Eye (tissue), 1 donor: ENCODE measurements around the gene RXRA.
A peak's percentile ranks its signal among the peaks of the same experiment; 100 is the strongest.

Experiments used
- DNase-seq: peaks from one replicate; pipeline ENCODE4 v3.0.0-alpha.2; 2015

Gene RXRA

GRCh38 chr9:134404376-134405358 lies 78.4 kb downstream of the RXRA start:
- DNase-seq, result no peak

DNA sequence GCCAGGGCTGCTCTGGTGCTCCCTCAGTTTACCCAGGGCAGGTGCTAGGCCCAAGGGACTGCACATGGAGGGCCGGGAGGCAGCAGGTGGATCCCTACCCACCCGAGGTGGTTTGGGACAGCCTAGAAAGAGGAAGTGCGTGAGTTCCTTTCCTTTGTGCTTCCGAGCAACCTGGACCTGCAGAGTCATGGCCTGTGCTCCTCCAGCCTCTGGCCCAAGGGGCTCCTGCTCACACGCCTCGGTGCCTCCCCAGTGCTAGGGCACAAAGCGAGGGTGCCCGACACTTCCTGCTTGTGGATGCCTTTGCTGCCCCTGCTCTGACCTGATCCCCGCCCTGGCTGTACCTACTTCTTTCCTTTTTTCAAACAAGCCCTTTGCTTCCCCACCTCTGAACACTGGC lies 79.3 kb downstream of the RXRA start:
- no peak for DNase-seq

DNA sequence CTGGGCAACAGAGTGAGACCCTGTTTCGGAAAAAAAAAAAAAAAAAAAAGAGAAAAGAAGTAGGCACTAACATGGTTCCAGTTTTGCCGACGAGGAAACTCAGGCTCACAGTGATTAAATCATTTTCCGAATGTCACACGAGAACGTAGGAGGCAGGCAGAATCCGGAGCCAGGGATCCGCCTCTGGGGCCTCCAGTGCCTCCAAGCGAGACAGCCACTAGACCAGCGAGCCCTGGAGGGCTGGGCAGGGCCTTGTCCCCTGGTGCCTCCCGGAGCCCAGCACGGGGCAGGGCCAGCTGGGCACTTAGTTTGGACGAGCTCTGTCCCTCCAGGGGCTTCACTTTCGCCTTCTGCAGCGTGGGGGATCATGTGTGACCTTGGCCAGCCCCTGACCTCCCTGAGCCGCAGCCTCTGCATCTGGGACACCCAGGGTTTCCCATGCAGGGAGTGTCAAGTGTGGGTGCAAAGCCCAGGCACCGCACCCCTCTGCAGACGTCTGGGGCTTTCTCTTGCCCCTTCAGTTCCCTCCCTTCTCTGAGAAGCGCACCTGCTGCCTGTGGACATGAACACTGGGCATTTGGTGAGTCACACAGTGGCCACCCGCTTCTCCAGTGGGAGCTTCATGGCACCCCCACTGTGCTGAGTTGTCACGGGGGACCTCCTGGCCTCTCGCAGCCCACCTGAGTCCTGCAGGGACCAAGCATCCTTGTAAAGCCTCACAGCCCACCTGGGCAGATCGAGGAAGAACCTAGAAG lies 80.3 kb downstream of the RXRA start:
- peak; percentile 18 for DNase-seq

GRCh38 chr9:134407121-134407779 lies 81.0 kb downstream of the RXRA start:
- DNase-seq, result peak; percentile 94

DNA sequence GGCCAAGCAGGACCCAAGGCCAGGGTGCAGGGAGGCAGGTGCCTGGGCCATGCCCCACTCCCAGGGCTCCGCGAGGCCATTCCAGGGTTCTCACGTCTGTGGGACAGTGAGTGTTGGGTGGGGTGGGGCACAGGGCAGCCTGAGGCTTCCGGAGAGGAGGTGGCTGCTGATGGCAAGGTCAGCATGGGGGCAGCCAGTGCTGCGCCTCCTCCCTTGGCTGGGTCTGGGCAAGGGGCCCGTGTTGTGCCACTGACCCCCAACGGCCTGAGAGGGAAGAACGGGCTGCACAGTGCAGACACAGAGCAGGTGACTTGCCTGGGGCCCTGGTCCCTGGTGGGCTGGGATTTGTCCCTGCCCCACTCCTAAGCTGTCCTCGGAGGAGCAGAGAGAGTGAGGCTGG lies 82.1 kb downstream of the RXRA start:
- no peak for DNase-seq

GRCh38 chr9:134408939-134409737 lies 82.9 kb downstream of the RXRA start:
- no peak for DNase-seq

- DNase-seq, result no peak
Measured at GRCh38 chr9:134410071-134410834, 84.0 kb downstream of the RXRA start.

- no peak for DNase-seq
Measured at GRCh38 chr9:134410835-134411217, 84.6 kb downstream of the RXRA start.

DNA sequence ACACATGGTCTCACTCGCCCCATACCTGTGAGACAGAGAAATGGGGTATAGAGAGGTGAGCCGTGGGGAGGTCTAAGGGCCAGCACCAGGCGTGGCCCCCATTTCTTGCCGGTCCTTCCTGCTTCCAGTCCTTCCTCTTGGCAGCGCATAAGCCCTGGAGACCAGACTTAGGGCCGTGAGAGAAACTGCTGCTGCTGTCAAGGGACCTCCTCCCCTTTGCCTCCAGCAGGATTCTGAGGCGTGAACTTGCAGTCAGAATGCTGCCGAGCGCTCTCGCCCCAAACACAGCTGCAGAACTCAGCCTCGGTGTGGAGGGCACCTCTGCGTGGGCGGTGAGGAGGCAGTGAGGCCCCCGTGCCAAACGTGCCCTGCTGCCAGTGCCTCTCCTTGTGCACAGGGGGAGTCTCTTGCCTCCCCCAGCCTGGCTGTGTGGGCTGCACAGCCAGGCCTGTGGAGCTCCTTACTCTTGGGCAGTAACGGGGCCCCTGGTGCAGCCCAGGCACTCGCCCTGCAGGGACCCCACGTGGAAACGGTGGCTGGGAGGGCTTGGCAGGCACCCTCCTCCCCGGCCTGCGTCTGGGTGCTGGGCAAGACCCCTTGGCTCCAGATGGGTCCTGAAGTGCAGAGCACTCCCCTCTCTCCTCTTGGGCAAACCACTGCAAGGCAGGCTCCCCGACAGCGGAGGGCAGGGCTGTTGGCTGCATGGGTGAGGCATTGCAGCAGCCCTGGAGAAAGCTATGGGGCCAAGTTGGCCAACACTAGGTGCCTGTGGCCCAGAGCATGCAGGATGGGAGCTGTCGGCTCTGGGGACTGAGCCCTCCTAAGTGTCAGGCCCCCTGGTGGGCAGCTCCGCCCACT lies 85.4 kb downstream of the RXRA start:
- DNase-seq, result peak; percentile 41

- DNase-seq, result peak; percentile 45
Measured at GRCh38 chr9:134412298-134412711, 86.0 kb downstream of the RXRA start.

DNA sequence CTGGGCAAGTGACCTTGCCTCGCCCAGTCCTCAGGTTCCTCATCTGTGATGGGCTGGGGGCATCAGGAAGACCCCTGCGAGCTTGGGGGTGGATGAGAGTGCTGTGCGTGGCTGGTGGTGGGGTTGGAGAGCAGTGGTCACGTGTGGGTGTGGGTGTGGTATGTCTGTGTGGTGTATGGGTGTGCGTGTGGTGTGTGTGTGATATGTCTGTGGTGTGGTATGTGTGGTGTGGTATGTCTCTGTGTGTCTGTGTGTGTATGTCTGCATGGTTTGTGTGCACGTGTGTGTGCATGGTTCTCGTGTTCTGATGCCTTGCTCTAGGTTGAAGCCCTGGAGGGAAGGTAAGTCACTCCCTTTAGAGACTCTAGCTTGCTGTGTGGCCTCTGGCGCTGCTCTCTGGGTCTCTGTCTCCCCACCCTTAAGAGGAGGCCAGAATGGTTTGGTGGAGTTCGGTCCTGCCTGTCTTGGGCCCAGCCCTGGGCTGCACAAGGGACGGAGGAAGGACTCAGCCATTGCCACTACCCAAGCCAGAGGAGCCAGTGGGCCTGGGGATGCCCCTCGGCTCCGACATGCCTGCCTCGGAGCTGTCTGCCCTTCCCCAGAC lies 87.0 kb downstream of the RXRA start:
- DNase-seq, result no peak

DNA sequence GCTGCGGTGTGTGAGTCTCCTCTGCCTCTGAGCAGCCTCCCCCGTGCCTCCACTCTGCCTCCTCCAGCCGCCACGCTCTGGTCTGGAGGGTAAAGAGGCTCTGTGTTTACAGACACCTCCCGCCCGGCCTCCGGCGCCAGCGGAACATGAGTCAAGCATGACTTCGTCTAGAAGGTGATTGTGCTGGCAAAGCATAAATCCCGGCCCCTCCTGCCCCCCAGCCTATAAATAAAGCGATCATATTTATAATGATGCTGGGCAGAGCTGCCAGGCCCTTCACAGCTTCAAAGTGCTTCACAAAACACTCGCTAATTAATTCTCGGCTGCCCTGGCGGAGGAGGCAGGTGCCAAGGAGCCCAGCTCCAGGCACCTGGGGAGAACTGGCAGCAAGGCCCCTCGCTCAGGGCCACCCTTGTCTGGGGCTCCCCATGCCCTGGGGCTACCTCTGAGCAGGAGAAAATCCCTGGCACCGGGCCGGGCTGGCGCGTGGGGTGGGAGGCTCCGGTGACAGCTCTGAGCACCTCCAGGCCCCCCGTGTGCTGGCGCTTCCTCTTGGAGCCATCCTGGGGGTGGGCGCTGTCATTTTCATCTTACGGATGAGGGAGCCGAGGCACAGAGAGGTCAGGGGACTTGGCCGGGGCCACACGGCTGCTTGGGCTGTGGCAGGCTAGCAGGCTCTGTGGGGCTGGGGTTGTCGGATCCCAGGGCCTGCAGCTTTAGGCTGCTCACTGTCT lies 87.8 kb downstream of the RXRA start:
- DNase-seq, result peak; percentile 45

DNA sequence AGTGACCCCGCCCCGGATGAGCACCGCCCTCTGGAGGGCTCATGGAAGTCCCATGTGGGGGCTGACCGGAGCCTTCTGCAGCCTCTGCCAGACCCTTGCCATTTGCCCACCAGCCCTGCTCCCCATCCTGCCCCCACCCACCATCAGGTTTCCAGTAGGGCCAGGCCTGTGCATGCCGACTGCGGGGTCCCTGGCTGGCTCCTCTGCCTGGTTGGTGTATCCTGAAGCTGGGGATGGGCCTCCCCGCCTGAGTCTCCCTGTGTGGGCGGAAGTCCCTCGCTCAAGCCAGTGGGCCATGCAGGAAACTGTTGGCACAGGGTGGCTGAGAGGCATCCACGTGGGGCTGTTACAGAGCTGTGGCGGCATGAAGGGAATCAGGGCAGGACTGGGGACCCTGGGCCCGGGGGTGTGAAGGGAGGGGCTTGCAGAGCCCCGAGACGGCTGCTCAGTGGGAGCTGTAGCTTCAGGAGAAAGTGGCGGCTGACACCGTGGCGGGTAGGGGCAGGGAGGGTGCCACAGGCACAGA lies 88.7 kb downstream of the RXRA start:
- no peak for DNase-seq

GRCh38 chr9:134416385-134417015 lies 90.2 kb downstream of the RXRA start:
- no peak for DNase-seq

GRCh38 chr9:134418354-134418753 lies 92.1 kb downstream of the RXRA start:
- no peak for DNase-seq

- DNase-seq, result no peak
Measured at GRCh38 chr9:134419000-134419683, 92.9 kb downstream of the RXRA start.

- peak; percentile 50 for DNase-seq
Measured at GRCh38 chr9:134419684-134420076, 93.4 kb downstream of the RXRA start.

GRCh38 chr9:134420281-134420845 lies 94.1 kb downstream of the RXRA start:
- no peak for DNase-seq
